Measurements from ENCODE around the gene CERS6.

CERS6 gene

GRCh38 chr2:168622559-168622958 is 166.5 kb downstream of the CERS6 start:
- Mint-ChIP-seq H3K4me1 (no peaks in the 10 kb centered on the region), H3K27ac (ENCODE audit: low read depth) (no peak overlapping the region), H3K36me3 (ENCODE audit: insufficient read depth) (no peaks in the 10 kb centered on the region), H3K4me3 (no peak overlapping the region), H3K27me3 (peaks cover under 1% of the 10 kb centered on the region), H3K9me3 (no peaks in the 10 kb centered on the region)
- DNase-seq (ENCODE audit: low spot score in 2 of 2), result no peak
- ATAC-seq (replicated peaks; ENCODE audit: extremely low read depth, poor library complexity, severe bottlenecking), result no peak

DNA sequence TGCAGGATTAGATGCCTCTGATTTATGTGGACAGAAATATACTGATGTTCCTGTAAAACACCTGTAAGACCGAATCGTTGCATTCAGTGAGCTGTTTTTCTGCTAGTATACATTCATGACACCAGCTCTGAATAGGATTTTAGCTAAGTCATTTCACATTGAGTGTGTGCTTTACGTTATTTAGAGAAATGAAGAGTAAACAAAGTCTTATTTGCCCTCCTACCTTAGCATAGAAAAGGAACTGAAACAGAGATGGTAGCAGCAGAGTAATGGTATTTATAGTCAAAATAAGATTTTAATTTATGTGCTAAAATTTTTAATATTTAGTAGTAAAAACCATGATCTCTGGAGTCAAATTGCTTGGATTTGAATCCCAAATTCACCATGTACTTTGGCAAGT is 168.0 kb downstream of the CERS6 start:
- no peak overlapping the region for H3K27ac Mint-ChIP-seq (ENCODE audit: low read depth)
- H3K36me3 Mint-ChIP-seq (ENCODE audit: insufficient read depth), result no peaks in the 10 kb centered on the region
- DNase-seq (ENCODE audit: low spot score in 2 of 2), result no peak
- H3K9me3 Mint-ChIP-seq, result no peaks in the 10 kb centered on the region
- H3K4me1 Mint-ChIP-seq, result no peaks in the 10 kb centered on the region
- no peaks in the 10 kb centered on the region for H3K27me3 Mint-ChIP-seq
- H3K4me3 Mint-ChIP-seq, result no peak overlapping the region
- ATAC-seq (replicated peaks; ENCODE audit: extremely low read depth, poor library complexity, severe bottlenecking), result no peak

GRCh38 chr2:168626096-168626495 is 170.0 kb downstream of the CERS6 start:
- ATAC-seq (replicated peaks; ENCODE audit: extremely low read depth, poor library complexity, severe bottlenecking), result no peak
- DNase-seq (ENCODE audit: low spot score in 2 of 2), result no peak
- no peak overlapping the region for H3K4me3 Mint-ChIP-seq
- H3K4me1 Mint-ChIP-seq, result no peaks in the 10 kb centered on the region
- H3K27ac Mint-ChIP-seq (ENCODE audit: low read depth), result no peak overlapping the region
- H3K27me3 Mint-ChIP-seq, result no peaks in the 10 kb centered on the region
- H3K36me3 Mint-ChIP-seq (ENCODE audit: insufficient read depth), result no peaks in the 10 kb centered on the region
- no peaks in the 10 kb centered on the region for H3K9me3 Mint-ChIP-seq

DNA sequence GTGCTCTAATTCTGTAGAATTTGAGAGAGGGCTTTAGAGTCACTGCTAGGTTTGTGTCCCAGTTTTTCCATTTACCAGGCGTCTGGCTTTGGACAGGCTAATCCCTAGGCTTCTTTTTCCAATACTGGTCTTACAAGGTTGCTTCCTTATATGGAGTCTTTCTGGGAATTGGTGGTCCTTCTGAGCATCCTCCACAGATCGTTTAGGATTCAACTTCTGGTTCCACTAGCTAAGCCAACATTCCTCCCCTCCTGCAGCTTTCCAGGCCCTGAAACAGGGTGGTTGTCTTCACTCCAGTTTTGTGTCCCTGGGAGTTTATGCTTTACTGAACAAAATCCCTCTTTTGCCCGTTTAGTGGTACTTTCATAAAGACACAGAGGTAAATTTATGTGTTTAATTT is 170.6 kb downstream of the CERS6 start:
- Mint-ChIP-seq H3K36me3 (ENCODE audit: insufficient read depth) (no peaks in the 10 kb centered on the region), H3K4me3 (no peak overlapping the region), H3K9me3 (no peaks in the 10 kb centered on the region), H3K27me3 (no peaks in the 10 kb centered on the region), H3K27ac (ENCODE audit: low read depth) (no peak overlapping the region), H3K4me1 (no peaks in the 10 kb centered on the region)
- no peak for DNase-seq (ENCODE audit: low spot score in 2 of 2)
- no peak for ATAC-seq (replicated peaks; ENCODE audit: extremely low read depth, poor library complexity, severe bottlenecking)

DNA sequence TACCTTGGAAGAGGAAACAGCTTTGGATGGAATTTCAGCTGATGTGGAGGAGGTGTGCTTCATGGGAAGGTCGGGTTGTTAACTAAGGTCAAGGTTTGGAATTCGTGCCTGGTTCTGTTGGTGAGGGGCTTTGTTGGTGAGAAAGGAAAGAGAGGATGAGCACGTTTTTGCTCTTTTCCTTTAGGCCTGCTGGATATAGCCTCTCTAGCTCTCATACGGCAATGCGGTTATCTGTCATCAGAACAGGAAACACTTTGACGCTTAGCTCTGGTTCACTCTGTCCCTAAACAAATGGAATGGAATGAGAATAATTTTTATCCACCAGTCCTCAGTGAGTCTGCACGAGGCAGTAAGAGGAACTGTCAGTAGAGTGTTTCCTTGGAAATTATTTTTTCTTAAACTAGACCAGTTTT is 176.6 kb downstream of the CERS6 start:
- Mint-ChIP-seq H3K4me1 (no peaks in the 10 kb centered on the region), H3K36me3 (ENCODE audit: insufficient read depth) (no peaks in the 10 kb centered on the region), H3K27me3 (no peaks in the 10 kb centered on the region), H3K9me3 (no peaks in the 10 kb centered on the region), H3K27ac (ENCODE audit: low read depth) (no peak overlapping the region), H3K4me3 (no peak overlapping the region)
- no peak for DNase-seq (ENCODE audit: low spot score in 2 of 2)
- no peak for ATAC-seq (replicated peaks; ENCODE audit: extremely low read depth, poor library complexity, severe bottlenecking)

DNA sequence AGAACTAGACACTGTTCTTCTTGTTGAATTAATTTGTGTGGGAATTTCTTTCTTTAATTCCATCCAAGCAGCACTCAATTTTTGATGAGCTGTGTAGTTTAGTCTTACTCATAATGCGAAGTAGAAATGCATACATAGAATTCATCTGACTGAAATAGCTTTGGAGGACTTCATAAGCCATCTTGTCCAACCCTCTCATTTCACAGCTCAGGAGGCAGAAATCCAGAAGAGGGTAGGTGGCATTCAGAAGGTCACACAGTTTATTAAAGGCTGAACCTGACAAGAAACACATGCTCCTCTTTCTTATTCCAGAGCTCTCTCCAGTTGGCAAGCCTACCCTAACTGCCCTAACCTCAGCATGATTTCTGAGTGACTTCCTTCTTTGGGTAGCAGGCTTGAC is 177.1 kb downstream of the CERS6 start:
- no peak overlapping the region for H3K4me3 Mint-ChIP-seq
- DNase-seq (ENCODE audit: low spot score in 2 of 2), result no peak
- H3K9me3 Mint-ChIP-seq, result no peaks in the 10 kb centered on the region
- ATAC-seq (replicated peaks; ENCODE audit: extremely low read depth, poor library complexity, severe bottlenecking), result no peak
- no peaks in the 10 kb centered on the region for H3K36me3 Mint-ChIP-seq (ENCODE audit: insufficient read depth)
- no peaks in the 10 kb centered on the region for H3K4me1 Mint-ChIP-seq
- no peaks in the 10 kb centered on the region for H3K27me3 Mint-ChIP-seq
- H3K27ac Mint-ChIP-seq (ENCODE audit: low read depth), result no peak overlapping the region

- Mint-ChIP-seq H3K4me3 (no peak overlapping the region), H3K9me3 (no peaks in the 10 kb centered on the region), H3K27ac (ENCODE audit: low read depth) (no peak overlapping the region), H3K27me3 (no peaks in the 10 kb centered on the region), H3K4me1 (no peaks in the 10 kb centered on the region), H3K36me3 (ENCODE audit: insufficient read depth) (no peaks in the 10 kb centered on the region)
- ATAC-seq (replicated peaks; ENCODE audit: extremely low read depth, poor library complexity, severe bottlenecking) (no peak), DNase-seq (ENCODE audit: low spot score in 2 of 2) (no peak)
Observed at GRCh38 chr2:168633895-168634294, 177.8 kb downstream of the CERS6 start.

GRCh38 chr2:168635065-168635577 is 179.0 kb downstream of the CERS6 start:
- Mint-ChIP-seq H3K27ac (ENCODE audit: low read depth) (no peak overlapping the region), H3K36me3 (ENCODE audit: insufficient read depth) (no peaks in the 10 kb centered on the region), H3K4me3 (no peak overlapping the region), H3K4me1 (no peaks in the 10 kb centered on the region), H3K27me3 (no peaks in the 10 kb centered on the region), H3K9me3 (no peaks in the 10 kb centered on the region)
- ATAC-seq (replicated peaks; ENCODE audit: extremely low read depth, poor library complexity, severe bottlenecking) (no peak), DNase-seq (ENCODE audit: low spot score in 2 of 2) (no peak)

DNA sequence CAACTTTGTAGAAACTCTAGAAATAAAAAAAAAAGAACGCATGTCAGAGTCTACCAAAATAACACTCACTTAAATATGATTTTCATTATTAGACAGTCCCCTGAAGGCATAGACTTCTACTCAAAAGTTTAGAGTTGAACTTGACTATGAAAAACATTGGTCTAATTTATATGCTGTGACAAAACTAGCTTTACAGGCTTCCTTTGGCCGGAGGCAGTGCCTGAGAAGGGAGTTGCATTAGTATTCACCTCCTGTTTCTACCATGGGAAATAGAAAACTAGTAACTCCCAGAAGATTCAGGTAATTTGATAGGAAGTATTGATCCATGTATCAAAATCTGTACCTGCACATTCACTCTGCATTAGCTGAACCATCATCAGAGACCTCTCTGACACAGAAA is 182.9 kb downstream of the CERS6 start:
- no peak for DNase-seq (ENCODE audit: low spot score in 2 of 2)
- H3K4me3 Mint-ChIP-seq, result no peak overlapping the region
- no peaks in the 10 kb centered on the region for H3K9me3 Mint-ChIP-seq
- no peaks in the 10 kb centered on the region for H3K4me1 Mint-ChIP-seq
- H3K36me3 Mint-ChIP-seq (ENCODE audit: insufficient read depth), result no peaks in the 10 kb centered on the region
- H3K27me3 Mint-ChIP-seq, result no peaks in the 10 kb centered on the region
- ATAC-seq (replicated peaks; ENCODE audit: extremely low read depth, poor library complexity, severe bottlenecking), result no peak
- no peak overlapping the region for H3K27ac Mint-ChIP-seq (ENCODE audit: low read depth)

DNA sequence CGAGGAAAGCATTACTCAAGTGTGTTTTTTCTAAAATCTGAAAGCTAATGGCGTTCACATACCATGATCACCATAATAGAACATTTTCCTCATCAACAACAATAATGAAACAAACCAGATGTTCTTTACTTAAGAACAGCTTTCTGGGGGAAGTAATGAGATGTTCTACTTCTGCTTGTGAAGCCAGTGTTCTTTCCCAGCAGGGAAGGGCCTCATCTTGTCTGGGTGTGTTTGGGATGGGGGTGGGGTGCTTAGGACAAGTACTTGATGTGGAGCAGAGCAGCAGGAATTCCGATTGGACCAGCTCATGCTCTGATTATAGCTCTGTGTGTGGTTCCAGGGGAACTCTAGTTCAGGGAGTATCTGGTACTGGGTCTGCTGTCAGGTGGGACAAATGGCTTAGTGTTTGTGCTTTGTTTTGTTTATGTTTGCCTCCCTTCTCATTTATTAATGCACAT is 183.4 kb downstream of the CERS6 start:
- Mint-ChIP-seq H3K4me3 (no peak overlapping the region), H3K36me3 (ENCODE audit: insufficient read depth) (no peaks in the 10 kb centered on the region), H3K27me3 (no peaks in the 10 kb centered on the region), H3K27ac (ENCODE audit: low read depth) (no peak overlapping the region), H3K9me3 (no peaks in the 10 kb centered on the region), H3K4me1 (no peaks in the 10 kb centered on the region)
- DNase-seq (ENCODE audit: low spot score in 2 of 2) (no peak), ATAC-seq (replicated peaks; ENCODE audit: extremely low read depth, poor library complexity, severe bottlenecking) (no peak)

GRCh38 chr2:168640039-168640438 is 184.0 kb downstream of the CERS6 start:
- no peaks in the 10 kb centered on the region for H3K36me3 Mint-ChIP-seq (ENCODE audit: insufficient read depth)

DNA sequence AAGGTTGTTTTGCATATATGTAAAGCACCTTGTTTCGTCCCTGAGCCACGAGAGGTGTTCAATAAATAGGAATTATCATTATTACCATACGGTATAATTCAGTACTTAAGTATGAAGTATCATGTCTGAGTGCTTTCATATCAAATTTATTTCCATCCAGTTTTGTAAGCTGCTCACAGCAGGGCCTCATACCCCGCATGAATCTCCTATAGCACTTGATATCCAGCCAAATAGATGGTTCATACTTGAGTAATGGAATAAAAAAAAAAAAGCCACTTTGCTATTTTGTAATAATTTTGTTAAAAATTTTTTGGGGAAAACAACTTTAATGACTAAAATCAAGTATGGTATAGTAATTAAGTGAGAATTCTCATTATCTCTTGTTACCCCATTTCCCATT is 185.6 kb downstream of the CERS6 start:
- no peak overlapping the region for H3K4me3 Mint-ChIP-seq
- peaks cover 2% of the 10 kb centered on the region for H3K36me3 Mint-ChIP-seq (ENCODE audit: insufficient read depth)
- H3K27ac Mint-ChIP-seq (ENCODE audit: low read depth), result no peak overlapping the region
- no peaks in the 10 kb centered on the region for H3K27me3 Mint-ChIP-seq
- ATAC-seq (replicated peaks; ENCODE audit: extremely low read depth, poor library complexity, severe bottlenecking) (no peak), DNase-seq (ENCODE audit: low spot score in 2 of 2) (no peak)
- H3K9me3 Mint-ChIP-seq, result no peaks in the 10 kb centered on the region
- no peaks in the 10 kb centered on the region for H3K4me1 Mint-ChIP-seq

More at GRCh38 chr2:168640039-168640438, 184.0 kb downstream of the CERS6 start:
- H3K4me3 Mint-ChIP-seq, result no peak overlapping the region
- H3K27ac Mint-ChIP-seq (ENCODE audit: low read depth), result no peak overlapping the region
- ATAC-seq (replicated peaks; ENCODE audit: extremely low read depth, poor library complexity, severe bottlenecking) (no peak), DNase-seq (ENCODE audit: low spot score in 2 of 2) (no peak)
- H3K9me3 Mint-ChIP-seq, result no peaks in the 10 kb centered on the region
- no peaks in the 10 kb centered on the region for H3K4me1 Mint-ChIP-seq
- no peaks in the 10 kb centered on the region for H3K27me3 Mint-ChIP-seq

- DNase-seq (ENCODE audit: low spot score in 2 of 2), result no peak
- peaks cover 2% of the 10 kb centered on the region for H3K36me3 Mint-ChIP-seq (ENCODE audit: insufficient read depth)
- no peaks in the 10 kb centered on the region for H3K27me3 Mint-ChIP-seq
- H3K9me3 Mint-ChIP-seq, result no peaks in the 10 kb centered on the region
- H3K27ac Mint-ChIP-seq (ENCODE audit: low read depth), result no peak overlapping the region
- ATAC-seq (replicated peaks; ENCODE audit: extremely low read depth, poor library complexity, severe bottlenecking), result no peak
- H3K4me1 Mint-ChIP-seq, result no peaks in the 10 kb centered on the region
- H3K4me3 Mint-ChIP-seq, result no peak overlapping the region
Observed at GRCh38 chr2:168642873-168643272, 186.8 kb downstream of the CERS6 start.

- Mint-ChIP-seq H3K36me3 (ENCODE audit: insufficient read depth) (peaks cover 2% of the 10 kb centered on the region), H3K27ac (ENCODE audit: low read depth) (no peak overlapping the region), H3K4me3 (no peak overlapping the region), H3K4me1 (no peaks in the 10 kb centered on the region), H3K27me3 (no peaks in the 10 kb centered on the region), H3K9me3 (no peaks in the 10 kb centered on the region)
- DNase-seq (ENCODE audit: low spot score in 2 of 2) (no peak), ATAC-seq (replicated peaks; ENCODE audit: extremely low read depth, poor library complexity, severe bottlenecking) (no peak)
Observed at GRCh38 chr2:168643979-168644378, 187.9 kb downstream of the CERS6 start.

All from central memory CD8-positive, alpha-beta T cell (primary cell).